SK-N-SH (cell line): ENCODE measurements around the gene CBFB. TPM values are rescaled to one million over a fixed set of nuclear protein-coding genes. Genes with fewer than 3 reads are reported as not detected.

ENCODE experiments used
- CTCF ChIA-PET: fragments of 300-600, 350-600 bp; formaldehyde crosslinking; extraction: SDS; loops from one replicate; lab custom pipeline; 2021; lab: Yijun Ruan, JAX
- POLR2A ChIA-PET: fragments of 350-600 bp; sonication (Branson Sonifier 250); formaldehyde crosslinking; extraction: SDS; loops from one replicate; lab custom pipeline; 2020; ENCODE audit warnings: antibody characterized with exemption, inconsistent platforms; lab: Yijun Ruan, JAX
- DNase-seq: peaks from one replicate; pipeline ENCODE4 v3.0.0; 2012
- H2AFZ ChIP-seq: fragments of 200-600 bp; sonication (generic); 2 replicates; pipeline ENCODE4 v1.8.1; 2016; ENCODE audit warnings: antibody characterized with exemption, mild to moderate bottlenecking, low read depth
- H3F3A ChIP-seq: fragments of 200-600 bp; sonication (generic); replicated peaks from 2 replicates; pipeline ENCODE3; 2016; ENCODE audit warnings: antibody characterized with exemption, mild to moderate bottlenecking; ENCODE audit not compliant: insufficient read depth
- H3K27ac ChIP-seq, 2 experiments: fragments of 200-500 bp in 1 of 2; fragments of 200-600 bp in 1 of 2; sonication (Bioruptor generic) in 1 of 2; sonication (generic), shearing (Covaris generic) in 1 of 2; 2 replicates each; pipeline versions ENCODE4 v1.5.1 to v1.6.1; 2014 to 2016; ENCODE audit warnings: low read depth in 2 of 2, inconsistent platforms in 1 of 2, low read length in 1 of 2, mild to moderate bottlenecking in 1 of 2, mixed read lengths in 1 of 2
- H3K27me3 ChIP-seq: fragments of 200-600 bp; sonication (generic), shearing (Covaris generic); 2 replicates; pipeline ENCODE4 v1.6.1; 2016; ENCODE audit warnings: mixed run types; ENCODE audit not compliant: insufficient read depth
- H3K36me3 ChIP-seq, 2 experiments: fragments of 200-500 bp in 1 of 2; fragments of 200-600 bp in 1 of 2; sonication (Bioruptor generic) in 1 of 2; sonication (generic) in 1 of 2; replicated peaks in 1 of 2; 2 replicates each; pipeline versions ENCODE3 to v1.5.1; 2014 to 2016; ENCODE audit warnings: low read length in 1 of 2, mild to moderate bottlenecking in 1 of 2; ENCODE audit not compliant: insufficient read depth in 2 of 2, control insufficient read depth in 1 of 2
- H3K4me1 ChIP-seq, 2 experiments: fragments of 200-500 bp in 1 of 2; fragments of 200-600 bp in 1 of 2; sonication (Bioruptor generic) in 1 of 2; sonication (generic), shearing (Covaris generic) in 1 of 2; 2 replicates each; pipeline versions ENCODE4 v1.5.1 to v1.6.1; 2014 to 2016; ENCODE audit warnings: low read depth in 1 of 2, low read length in 1 of 2, mixed run types in 1 of 2; ENCODE audit not compliant: insufficient read depth in 2 of 2, control insufficient read depth in 1 of 2
- H3K4me2 ChIP-seq: fragments of 200-600 bp; sonication (generic), shearing (Covaris generic); 2 replicates; pipeline ENCODE4 v1.6.1; 2017; ENCODE audit warnings: mixed run types
- H3K4me3 ChIP-seq, 2 experiments: fragments of 200-500 bp in 1 of 2; fragments of 200-600 bp in 1 of 2; sonication (Bioruptor generic) in 1 of 2; sonication (generic), shearing (Covaris generic) in 1 of 2; 2 replicates each; pipeline versions ENCODE4 v1.5.1 to v1.8.1; 2014 to 2016; ENCODE audit warnings: low read depth in 2 of 2, inconsistent platforms in 1 of 2, low read length in 1 of 2, mild to moderate bottlenecking in 1 of 2, mixed read lengths in 1 of 2, moderate library complexity in 1 of 2
- H3K79me2 ChIP-seq: fragments of 200-600 bp; sonication (generic); 2 replicates; pipeline ENCODE4 v1.8.1; 2017; ENCODE audit warnings: mild to moderate bottlenecking; ENCODE audit not compliant: insufficient read depth
- H3K9ac ChIP-seq: fragments of 200-600 bp; sonication (generic); 2 replicates; pipeline ENCODE4 v1.6.1; 2017; ENCODE audit warnings: mixed run types
- H3K9me2 ChIP-seq: fragments of 200-600 bp; sonication (generic); 2 replicates; pipeline ENCODE4 v1.6.1; 2017; ENCODE audit warnings: mixed run types
- H3K9me3 ChIP-seq: fragments of 200-600 bp; sonication (generic); 2 replicates; pipeline ENCODE4 v1.6.1; 2017; ENCODE audit warnings: mixed run types, mild to moderate bottlenecking, moderate library complexity
- H4K20me1 ChIP-seq: fragments of 200-600 bp; sonication (generic); 2 replicates; pipeline ENCODE4 v1.6.1; 2017; ENCODE audit warnings: mild to moderate bottlenecking, mixed run types; ENCODE audit not compliant: insufficient read depth
- FOSL2 ChIP-seq: IDR thresholded peaks from 2 replicates; pipeline ENCODE4 v1.4.0; 2012; ENCODE audit warnings: low read depth, mild to moderate bottlenecking, moderate library complexity, borderline replicate concordance
- FOXJ3 ChIP-seq: sonication (generic); formaldehyde crosslinking; IDR thresholded peaks from 2 replicates; pipeline ENCODE4 v1.5.1; 2020; ENCODE audit warnings: mild to moderate bottlenecking, missing genetic modification reagents
- GABPA ChIP-seq: IDR thresholded peaks from 2 replicates; pipeline ENCODE4 v1.4.0; 2012; ENCODE audit warnings: low read depth, mild to moderate bottlenecking
- MAX ChIP-seq: IDR thresholded peaks from 2 replicates; pipeline ENCODE4 v1.4.0; 2012; ENCODE audit warnings: low read depth
- RAD21 ChIP-seq: IDR thresholded peaks from 2 replicates; pipeline ENCODE4 v1.6.1; 2012; ENCODE audit warnings: mild to moderate bottlenecking, low read length
- RFX5 ChIP-seq: IDR thresholded peaks from 2 replicates; pipeline ENCODE4 v1.6.1; 2012; ENCODE audit warnings: mild to moderate bottlenecking, improper control_type of control experiment, low read length
- SIN3A ChIP-seq: IDR thresholded peaks from 2 replicates; pipeline ENCODE4 v1.6.1; 2012; ENCODE audit warnings: low read depth, mild to moderate bottlenecking, low read length, moderate library complexity, borderline replicate concordance
- YY1 ChIP-seq: IDR thresholded peaks from 2 replicates; pipeline ENCODE4 v1.4.0; 2012; ENCODE audit warnings: low read depth, mild to moderate bottlenecking
- WGBS: methylation state at CpG from one replicate; pipeline ENCODE4 v1.1.6; 2017; ENCODE audit warnings: low lambda C conversion rate; 5-methylcytosine and 5-hydroxymethylcytosine counted together
- polyA plus RNA-seq, 3 experiments: library from polyadenylated mRNA; depleted of rRNA; stranded (reverse); fragments of >200 nt; gene quantifications; 2 replicates each; pipeline ENCODE4 v1.2.3, GENCODE V29; 2012
- TF ChIP-seq, protein P1 (sequence below): IDR thresholded peaks from 2 replicates; pipeline ENCODE4 v1.6.1; 2012; ENCODE audit warnings: mild to moderate bottlenecking, low read depth, low read length, moderate library complexity

The CBFB gene
- polyA plus RNA-seq, 1 of the 3 experiments (the other 2 are of a cell fraction): 40.1 TPM

- CTCF ChIA-PET: interaction anchor here (0.9 to 1.4 kb wide), 3 partner anchors 11 to 73 kb away, joined by 3 read pairs; no protein-coding TSS in a partner anchor
- Histone ChIP-seq H3K79me2 (peaks cover 83% of the 10 kb centered on the region), H2AFZ (no peak overlapping the region), H3K27me3 (no peaks in the 10 kb centered on the region), H3K9me2 (no peaks in the 10 kb centered on the region), H3K27ac (no peak overlapping the region; a peak in 1 of 4 replicates), H3K4me3 (no peak overlapping the region), H3K9ac (no peak overlapping the region), H3F3A (peaks cover 16% of the 10 kb centered on the region), H3K4me2 (no peak overlapping the region), H4K20me1 (no peaks in the 10 kb centered on the region), H3K9me3 (no peaks in the 10 kb centered on the region), H3K36me3 (peaks cover 6 to 44% of the 10 kb centered on the region in 2 experiments), H3K4me1 (peaks cover 0 to under 1% of the 10 kb centered on the region in 2 experiments; a peak in 1 of 4 replicates)
- POLR2A ChIA-PET: no interaction called here
- TF ChIP-seq RAD21 (no peak), FOSL2 (no peak), SIN3A (no peak), FOXJ3 (CRISPR knock-in tag) (no peak), YY1 (no peak), GABPA (no peak), MAX (no peak)
- TF ChIP-seq, protein P1, sequence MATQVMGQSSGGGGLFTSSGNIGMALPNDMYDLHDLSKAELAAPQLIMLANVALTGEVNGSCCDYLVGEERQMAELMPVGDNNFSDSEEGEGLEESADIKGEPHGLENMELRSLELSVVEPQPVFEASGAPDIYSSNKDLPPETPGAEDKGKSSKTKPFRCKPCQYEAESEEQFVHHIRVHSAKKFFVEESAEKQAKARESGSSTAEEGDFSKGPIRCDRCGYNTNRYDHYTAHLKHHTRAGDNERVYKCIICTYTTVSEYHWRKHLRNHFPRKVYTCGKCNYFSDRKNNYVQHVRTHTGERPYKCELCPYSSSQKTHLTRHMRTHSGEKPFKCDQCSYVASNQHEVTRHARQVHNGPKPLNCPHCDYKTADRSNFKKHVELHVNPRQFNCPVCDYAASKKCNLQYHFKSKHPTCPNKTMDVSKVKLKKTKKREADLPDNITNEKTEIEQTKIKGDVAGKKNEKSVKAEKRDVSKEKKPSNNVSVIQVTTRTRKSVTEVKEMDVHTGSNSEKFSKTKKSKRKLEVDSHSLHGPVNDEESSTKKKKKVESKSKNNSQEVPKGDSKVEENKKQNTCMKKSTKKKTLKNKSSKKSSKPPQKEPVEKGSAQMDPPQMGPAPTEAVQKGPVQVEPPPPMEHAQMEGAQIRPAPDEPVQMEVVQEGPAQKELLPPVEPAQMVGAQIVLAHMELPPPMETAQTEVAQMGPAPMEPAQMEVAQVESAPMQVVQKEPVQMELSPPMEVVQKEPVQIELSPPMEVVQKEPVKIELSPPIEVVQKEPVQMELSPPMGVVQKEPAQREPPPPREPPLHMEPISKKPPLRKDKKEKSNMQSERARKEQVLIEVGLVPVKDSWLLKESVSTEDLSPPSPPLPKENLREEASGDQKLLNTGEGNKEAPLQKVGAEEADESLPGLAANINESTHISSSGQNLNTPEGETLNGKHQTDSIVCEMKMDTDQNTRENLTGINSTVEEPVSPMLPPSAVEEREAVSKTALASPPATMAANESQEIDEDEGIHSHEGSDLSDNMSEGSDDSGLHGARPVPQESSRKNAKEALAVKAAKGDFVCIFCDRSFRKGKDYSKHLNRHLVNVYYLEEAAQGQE: no peak
- no peak for DNase-seq
- 97% methylated on average over 6 of the region's 6 CpGs for WGBS
Measured at GRCh38 chr16:67082100-67082499, 53.2 kb downstream of the CBFB start.

DNA sequence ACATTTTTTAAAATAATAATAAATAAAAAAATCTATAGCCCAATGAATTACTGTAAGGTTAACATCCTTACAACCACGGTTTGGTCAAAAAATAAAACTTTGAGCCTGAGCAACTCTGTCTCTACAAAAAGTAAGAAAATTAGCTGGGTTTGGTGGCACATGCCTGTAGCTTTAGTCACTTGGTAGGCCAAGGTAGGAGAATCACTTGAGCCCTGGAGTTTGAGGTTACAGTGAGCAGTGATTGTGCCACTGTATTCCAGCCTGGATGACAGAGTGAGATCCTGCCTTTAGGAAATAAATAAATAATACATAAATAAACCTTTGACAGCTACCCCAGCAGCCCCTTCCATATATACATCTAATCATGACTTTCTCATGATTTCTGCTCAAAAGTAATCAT lies 53.9 kb downstream of the CBFB start:
- Histone ChIP-seq H4K20me1 (no peaks in the 10 kb centered on the region), H2AFZ (no peak overlapping the region), H3K9me3 (no peaks in the 10 kb centered on the region), H3K36me3 (peaks cover 0 to 37% of the 10 kb centered on the region in 2 experiments), H3K27ac (no peak overlapping the region; a peak in 1 of 4 replicates), H3K4me2 (no peak overlapping the region), H3F3A (peaks cover 16% of the 10 kb centered on the region), H3K4me3 (no peak overlapping the region), H3K9ac (no peak overlapping the region), H3K4me1 (peaks cover 0 to 7% of the 10 kb centered on the region in 2 experiments; a peak in 2 of 4 replicates), H3K9me2 (no peaks in the 10 kb centered on the region), H3K27me3 (no peaks in the 10 kb centered on the region), H3K79me2 (peaks cover 85% of the 10 kb centered on the region)
- DNase-seq: no peak
- ChIA-PET CTCF (interaction anchor here (0.9 to 2.2 kb wide), 4 partner anchors 11 to 20 kb away, joined by 3 to 7 read pairs (median 4); no protein-coding TSS in a partner anchor), POLR2A (no interaction called here)
- 97% methylated on average over 1 of the region's 1 CpG for WGBS
- TF ChIP-seq RFX5: no peak
